ENCODE data around the gene BTBD16. TPM values are rescaled to one million over a fixed set of nuclear protein-coding genes. Genes with fewer than 3 reads are reported as not detected.

BTBD16 gene
- total and polyA plus RNA-seq, 7 experiments from 2014 or later, result not detected

GRCh38 chr10:122245897-122246296 is 25.2 kb upstream of the BTBD16 start:
- ATAC-seq (no peak), DNase-seq (no peak)
- Histone ChIP-seq H3K36me3 (ENCODE audit: control insufficient read depth in 2 of 3, insufficient read depth in 3 of 3, low read length in 3 of 3) (no peaks in the 10 kb centered on the region), H3K27ac (ENCODE audit: low read depth, low read length) (no peak overlapping the region), H3K27me3 (ENCODE audit: control insufficient read depth in 2 of 2, insufficient read depth in 2 of 2, low read length in 2 of 2) (no peaks in the 10 kb centered on the region), H3K4me1 (ENCODE audit: control insufficient read depth in 2 of 2, insufficient read depth in 2 of 2, low read length in 2 of 2) (no peaks in the 10 kb centered on the region), H3K9me3 (ENCODE audit: control insufficient read depth in 2 of 3, low read length in 3 of 3) (no peaks in the 10 kb centered on the region), H3K4me3 (ENCODE audit: low read length) (no peak overlapping the region)
- intact Hi-C loops (cut with micrococcal nuclease), result no loop called here
- Mint-ChIP-seq H3K36me3 (no peaks in the 10 kb centered on the region), H3K27me3 (peaks cover 0 to 26% (median 4%) of the 10 kb centered on the region in 5 donors), H3K27ac (no peak overlapping the region), H3K4me3 (no peak overlapping the region), H3K9me3 (peaks cover 0 to 1% (median 0%) of the 10 kb centered on the region in 11 donors), H3K4me1 (no peaks in the 10 kb centered on the region)
- ChIA-PET POLR2A (no interaction called here), CTCF (no interaction called here)

- intact Hi-C loops (cut with micrococcal nuclease), result no loop called here
- H3K4me3 Mint-ChIP-seq, result no peak overlapping the region
- H3K36me3 ChIP-seq (ENCODE audit: control insufficient read depth in 2 of 3, insufficient read depth in 3 of 3, low read length in 3 of 3), result no peaks in the 10 kb centered on the region
- ChIA-PET CTCF (no interaction called here), POLR2A (no interaction called here)
- no peaks in the 10 kb centered on the region for H3K4me1 ChIP-seq (ENCODE audit: control insufficient read depth in 2 of 2, insufficient read depth in 2 of 2, low read length in 2 of 2)
- no peak overlapping the region for H3K27ac Mint-ChIP-seq
- no peaks in the 10 kb centered on the region for H3K36me3 Mint-ChIP-seq
- DNase-seq, result no peak
- H3K27ac ChIP-seq (ENCODE audit: low read depth, low read length), result no peak overlapping the region
- no peak overlapping the region for H3K4me3 ChIP-seq (ENCODE audit: low read length)
- no peaks in the 10 kb centered on the region for H3K27me3 ChIP-seq (ENCODE audit: control insufficient read depth in 2 of 2, insufficient read depth in 2 of 2, low read length in 2 of 2)
- peaks cover 0 to 20% (median 4%) of the 10 kb centered on the region in 5 donors for H3K27me3 Mint-ChIP-seq
- H3K9me3 Mint-ChIP-seq, result peaks cover 0 to 1% (median 0%) of the 10 kb centered on the region in 11 donors
- H3K4me1 Mint-ChIP-seq, result no peaks in the 10 kb centered on the region
- H3K9me3 ChIP-seq (ENCODE audit: control insufficient read depth in 2 of 3, low read length in 3 of 3), result no peaks in the 10 kb centered on the region
- no peak for ATAC-seq
Measured at GRCh38 chr10:122246830-122247520, 24.1 kb upstream of the BTBD16 start.

- H3K36me3 ChIP-seq (ENCODE audit: control insufficient read depth in 2 of 3, insufficient read depth in 3 of 3, low read length in 3 of 3), result no peaks in the 10 kb centered on the region
- Mint-ChIP-seq H3K27me3 (peaks cover 0 to 18% (median 6%) of the 10 kb centered on the region in 5 donors), H3K27ac (no peak overlapping the region), H3K4me3 (no peak overlapping the region), H3K9me3 (peaks cover 0 to 1% (median 0%) of the 10 kb centered on the region in 11 donors), H3K36me3 (no peaks in the 10 kb centered on the region), H3K4me1 (no peaks in the 10 kb centered on the region)
- DNase-seq (no peak), ATAC-seq (no peak)
- H3K9me3 ChIP-seq (ENCODE audit: control insufficient read depth in 2 of 3, low read length in 3 of 3), result no peaks in the 10 kb centered on the region
- intact Hi-C loops (cut with micrococcal nuclease), result no loop called here
- ChIA-PET POLR2A (no interaction called here), CTCF (no interaction called here)
- H3K27ac ChIP-seq (ENCODE audit: low read depth, low read length), result no peak overlapping the region
- H3K4me1 ChIP-seq (ENCODE audit: control insufficient read depth in 2 of 2, insufficient read depth in 2 of 2, low read length in 2 of 2), result no peaks in the 10 kb centered on the region
- no peaks in the 10 kb centered on the region for H3K27me3 ChIP-seq (ENCODE audit: control insufficient read depth in 2 of 2, insufficient read depth in 2 of 2, low read length in 2 of 2)
- H3K4me3 ChIP-seq (ENCODE audit: low read length), result no peak overlapping the region
Measured at GRCh38 chr10:122248356-122249302, 22.5 kb upstream of the BTBD16 start.

- POLR2A ChIA-PET, result no interaction called here
- Histone ChIP-seq H3K27me3 (ENCODE audit: control insufficient read depth in 2 of 2, insufficient read depth in 2 of 2, low read length in 2 of 2) (no peaks in the 10 kb centered on the region), H3K9me3 (ENCODE audit: control insufficient read depth in 2 of 3, low read length in 3 of 3) (no peaks in the 10 kb centered on the region), H3K4me1 (ENCODE audit: control insufficient read depth in 2 of 2, insufficient read depth in 2 of 2, low read length in 2 of 2) (no peaks in the 10 kb centered on the region), H3K27ac (ENCODE audit: low read depth, low read length) (no peak overlapping the region), H3K4me3 (ENCODE audit: low read length) (no peak overlapping the region), H3K36me3 (ENCODE audit: control insufficient read depth in 2 of 3, insufficient read depth in 3 of 3, low read length in 3 of 3) (no peaks in the 10 kb centered on the region)
- H3K36me3 Mint-ChIP-seq, result no peaks in the 10 kb centered on the region
- no peak overlapping the region for H3K27ac Mint-ChIP-seq
- H3K27me3 Mint-ChIP-seq, result peaks cover 0 to 18% (median 6%) of the 10 kb centered on the region in 5 donors
- H3K4me3 Mint-ChIP-seq, result no peak overlapping the region
- H3K4me1 Mint-ChIP-seq, result no peaks in the 10 kb centered on the region
- ATAC-seq (no peak), DNase-seq (no peak)
- CTCF ChIA-PET, result no interaction called here
- intact Hi-C loops (cut with micrococcal nuclease), result no loop called here
- H3K9me3 Mint-ChIP-seq, result peaks cover 0 to 1% (median 0%) of the 10 kb centered on the region in 11 donors
Measured at GRCh38 chr10:122249303-122249850, 21.7 kb upstream of the BTBD16 start.

- peaks cover 0 to 19% (median 4%) of the 10 kb centered on the region in 5 donors for H3K27me3 Mint-ChIP-seq
- H3K4me3 ChIP-seq (ENCODE audit: low read length), result no peak overlapping the region
- H3K27me3 ChIP-seq (ENCODE audit: control insufficient read depth in 2 of 2, insufficient read depth in 2 of 2, low read length in 2 of 2), result no peaks in the 10 kb centered on the region
- no peaks in the 10 kb centered on the region for H3K4me1 ChIP-seq (ENCODE audit: control insufficient read depth in 2 of 2, insufficient read depth in 2 of 2, low read length in 2 of 2)
- no peaks in the 10 kb centered on the region for H3K9me3 ChIP-seq (ENCODE audit: control insufficient read depth in 2 of 3, low read length in 3 of 3)
- H3K36me3 Mint-ChIP-seq, result no peaks in the 10 kb centered on the region
- CTCF ChIA-PET, result no interaction called here
- H3K4me3 Mint-ChIP-seq, result no peak overlapping the region
- peaks cover 0 to 1% (median 0%) of the 10 kb centered on the region in 11 donors for H3K9me3 Mint-ChIP-seq
- H3K36me3 ChIP-seq (ENCODE audit: control insufficient read depth in 2 of 3, insufficient read depth in 3 of 3, low read length in 3 of 3), result no peaks in the 10 kb centered on the region
- DNase-seq (no peak), ATAC-seq (no peak)
- POLR2A ChIA-PET, result no interaction called here
- intact Hi-C loops (cut with micrococcal nuclease), result no loop called here
- H3K27ac ChIP-seq (ENCODE audit: low read depth, low read length), result no peak overlapping the region
- H3K4me1 Mint-ChIP-seq, result no peaks in the 10 kb centered on the region
- H3K27ac Mint-ChIP-seq, result no peak overlapping the region
Measured at GRCh38 chr10:122249991-122250750, 20.9 kb upstream of the BTBD16 start.

- H3K27me3 ChIP-seq (ENCODE audit: control insufficient read depth in 2 of 2, insufficient read depth in 2 of 2, low read length in 2 of 2), result no peaks in the 10 kb centered on the region
- Mint-ChIP-seq H3K27ac (no peak overlapping the region), H3K9me3 (peaks cover 0 to 1% (median 0%) of the 10 kb centered on the region in 11 donors), H3K27me3 (peaks cover 0 to 23% (median 6%) of the 10 kb centered on the region in 5 donors), H3K4me3 (no peak overlapping the region), H3K4me1 (no peaks in the 10 kb centered on the region), H3K36me3 (no peaks in the 10 kb centered on the region)
- ChIA-PET POLR2A (no interaction called here), CTCF (no interaction called here)
- DNase-seq (no peak), ATAC-seq (no peak)
- no peak overlapping the region for H3K27ac ChIP-seq (ENCODE audit: low read depth, low read length)
- no peaks in the 10 kb centered on the region for H3K4me1 ChIP-seq (ENCODE audit: control insufficient read depth in 2 of 2, insufficient read depth in 2 of 2, low read length in 2 of 2)
- intact Hi-C loops (cut with micrococcal nuclease), result no loop called here
- no peaks in the 10 kb centered on the region for H3K9me3 ChIP-seq (ENCODE audit: control insufficient read depth in 2 of 3, low read length in 3 of 3)
- H3K4me3 ChIP-seq (ENCODE audit: low read length), result no peak overlapping the region
- H3K36me3 ChIP-seq (ENCODE audit: control insufficient read depth in 2 of 3, insufficient read depth in 3 of 3, low read length in 3 of 3), result no peaks in the 10 kb centered on the region
Measured at GRCh38 chr10:122251459-122252255, 19.4 kb upstream of the BTBD16 start.
